SHP77 treated with DMSO at 0.1 percent for 48 hours (cell line): Measurements from ENCODE around the gene CD2BP2.
A peak's percentile ranks its signal among the peaks of the same experiment; 100 is the strongest.
"Not testable (repeated sequence)": the region's sequence is repeated elsewhere in the genome, so short reads cannot be mapped to it uniquely, and the experiment has no call there.

ENCODE experiments used
- DNase-seq: peaks from one replicate; lab custom pipeline; 2025; lab: John Stamatoyannopoulos, UW

The CD2BP2 gene

DNA sequence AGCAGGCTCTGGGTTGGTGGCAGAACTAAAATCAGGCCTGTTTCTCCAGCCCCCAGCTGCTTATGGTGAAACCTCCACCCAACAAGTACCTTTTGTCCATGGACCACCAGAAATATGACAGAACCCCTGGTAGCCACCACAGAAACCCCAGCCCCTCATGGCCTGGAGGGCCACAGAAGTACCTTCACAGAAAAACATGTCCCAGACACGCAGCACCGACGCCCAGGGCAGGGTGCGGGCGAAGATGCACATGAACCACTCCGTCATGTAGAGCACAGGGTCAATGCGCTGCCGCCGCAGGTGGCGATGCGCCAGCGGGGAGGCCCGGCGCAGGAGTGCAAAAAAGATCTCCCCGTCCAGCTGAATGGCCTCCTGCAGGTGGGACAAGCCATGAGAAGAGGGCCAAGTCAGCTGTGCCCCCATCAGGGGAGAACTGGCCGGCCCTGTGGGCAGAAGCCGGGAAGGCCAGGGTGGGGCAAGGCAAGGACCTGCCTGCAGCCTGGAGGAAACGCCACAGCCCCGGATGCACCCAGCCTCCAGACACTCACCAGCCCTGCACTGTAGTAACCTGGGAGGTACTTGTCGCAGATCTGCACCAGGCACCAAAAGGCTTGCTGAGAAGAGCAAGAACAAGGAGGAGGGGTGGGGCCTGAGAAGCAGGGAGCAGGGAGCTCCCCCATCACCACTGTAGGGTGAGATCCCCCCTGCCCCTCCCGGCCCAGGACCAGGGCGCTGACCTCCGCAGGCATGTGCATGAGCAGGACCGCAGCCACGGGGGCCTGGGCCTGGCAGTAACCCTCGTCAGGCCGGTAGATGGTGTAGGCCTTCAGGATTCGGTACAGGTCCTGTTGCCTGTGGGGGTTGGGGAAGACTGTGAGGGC lies 4.1 kb upstream of the CD2BP2 start:
- DNase-seq: no peak

- no peak for DNase-seq
Observed at GRCh38 chr16:30358577-30358936, 3.4 kb upstream of the CD2BP2 start.

GRCh38 chr16:30357715-30358576 lies 2.8 kb upstream of the CD2BP2 start:
- no peak for DNase-seq

GRCh38 chr16:30357085-30357714 lies 2.1 kb upstream of the CD2BP2 start:
- DNase-seq: no peak

DNA sequence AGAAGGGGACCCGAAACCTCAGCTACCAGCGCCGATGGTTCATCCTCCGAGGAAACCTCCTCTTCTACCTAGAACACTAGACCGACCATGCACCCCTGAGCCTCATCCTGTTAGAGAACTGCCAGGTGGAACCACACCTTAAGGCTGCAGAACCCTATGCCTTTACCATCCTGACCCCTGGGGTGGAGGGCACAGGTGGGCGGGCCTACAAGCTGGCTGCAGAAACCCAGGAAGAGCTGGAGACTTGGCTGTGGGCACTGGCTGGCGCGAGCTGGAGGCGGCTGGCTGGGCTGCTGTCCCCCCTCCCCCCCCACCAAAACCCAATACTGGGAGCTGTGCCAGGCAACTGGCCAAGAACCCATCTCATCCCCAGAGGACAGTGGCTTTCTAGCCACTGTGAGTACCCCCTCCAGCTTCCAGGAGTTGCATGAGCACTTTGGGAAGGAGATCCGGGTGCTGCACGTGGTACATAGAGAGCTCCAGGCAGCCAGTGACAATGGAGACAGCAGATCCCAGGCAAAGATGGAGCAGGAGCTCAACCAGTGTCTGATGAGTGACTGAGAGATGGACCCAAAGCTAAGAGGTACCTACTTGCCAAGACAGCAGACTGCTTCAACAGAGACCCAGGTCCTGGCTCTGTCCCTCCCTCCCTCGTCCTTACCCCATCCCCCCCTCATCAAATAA lies 1.4 kb upstream of the CD2BP2 start:
- peak; percentile 32 for DNase-seq

- no peak for DNase-seq
Observed at GRCh38 chr16:30355954-30356308, 823 bp upstream of the CD2BP2 start.

DNA sequence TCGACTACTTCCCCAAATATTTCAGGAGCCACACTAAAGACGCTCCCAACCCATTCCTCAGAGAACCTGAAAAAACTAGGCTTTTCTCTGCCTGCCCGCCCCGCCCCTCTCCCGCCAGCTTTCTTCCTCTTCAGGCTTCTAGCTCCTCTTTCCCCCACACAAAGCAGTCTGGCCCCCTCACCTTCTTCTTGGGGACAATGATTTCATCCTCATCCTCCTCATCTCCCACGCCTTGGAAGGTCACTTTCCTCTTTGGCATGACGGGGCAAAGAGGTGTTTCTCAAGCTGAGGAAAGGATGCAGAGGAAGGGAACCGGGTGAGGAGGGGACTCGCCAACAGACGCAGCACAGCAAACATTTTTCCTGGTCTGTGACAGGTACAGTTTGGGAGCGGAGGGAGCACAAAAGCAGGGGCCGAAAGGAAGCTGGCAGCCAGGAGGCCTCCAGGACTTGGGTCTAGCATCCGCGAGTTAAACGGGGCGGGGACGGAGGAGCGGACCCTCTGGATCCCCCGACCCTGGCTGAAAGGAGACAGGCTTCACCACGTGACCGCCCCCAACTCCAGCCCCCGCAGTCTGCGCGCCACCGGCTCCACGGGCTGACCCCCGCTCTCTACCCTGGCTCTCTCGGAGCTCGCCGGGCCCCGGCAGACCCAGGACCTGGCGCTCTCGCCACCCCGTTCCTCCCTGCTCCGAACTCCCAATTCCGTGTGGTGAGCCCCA lies 525 bp downstream of the CD2BP2 start:
- no peak for DNase-seq

DNA sequence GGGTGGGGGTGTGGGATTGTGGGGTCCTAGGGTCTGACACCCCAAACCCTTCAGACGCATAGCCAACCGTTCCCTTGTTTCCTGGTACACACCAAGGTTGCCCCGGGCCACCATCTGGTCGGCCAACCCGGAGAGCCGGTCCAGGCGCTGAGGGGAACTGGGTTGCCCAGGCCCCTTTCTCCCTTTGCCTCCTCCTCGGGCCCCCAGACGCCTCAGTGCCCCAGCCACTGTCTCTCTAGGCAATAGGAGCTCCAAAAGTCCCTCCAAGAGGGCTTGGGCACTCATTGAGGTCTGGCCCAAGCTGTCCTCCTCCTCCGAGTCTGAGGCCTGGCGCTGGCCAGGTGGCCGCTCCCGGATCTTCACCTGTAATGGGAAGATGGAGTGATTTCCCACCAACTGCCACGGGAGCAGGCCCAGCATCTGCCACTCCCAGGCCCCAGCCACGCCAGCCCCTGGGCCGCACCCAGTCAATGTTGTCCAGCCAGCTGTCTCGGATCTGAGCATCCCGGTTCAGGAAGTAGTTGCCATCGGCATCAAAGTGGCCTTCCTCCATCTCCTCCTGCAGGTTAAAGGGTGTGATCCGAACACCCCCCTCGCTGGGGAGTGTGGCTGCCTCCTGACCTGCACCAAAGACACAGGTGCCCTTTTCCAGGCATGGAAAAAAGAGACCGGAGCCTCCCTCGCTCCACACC lies 1.5 kb downstream of the CD2BP2 start:
- DNase-seq: no peak

DNA sequence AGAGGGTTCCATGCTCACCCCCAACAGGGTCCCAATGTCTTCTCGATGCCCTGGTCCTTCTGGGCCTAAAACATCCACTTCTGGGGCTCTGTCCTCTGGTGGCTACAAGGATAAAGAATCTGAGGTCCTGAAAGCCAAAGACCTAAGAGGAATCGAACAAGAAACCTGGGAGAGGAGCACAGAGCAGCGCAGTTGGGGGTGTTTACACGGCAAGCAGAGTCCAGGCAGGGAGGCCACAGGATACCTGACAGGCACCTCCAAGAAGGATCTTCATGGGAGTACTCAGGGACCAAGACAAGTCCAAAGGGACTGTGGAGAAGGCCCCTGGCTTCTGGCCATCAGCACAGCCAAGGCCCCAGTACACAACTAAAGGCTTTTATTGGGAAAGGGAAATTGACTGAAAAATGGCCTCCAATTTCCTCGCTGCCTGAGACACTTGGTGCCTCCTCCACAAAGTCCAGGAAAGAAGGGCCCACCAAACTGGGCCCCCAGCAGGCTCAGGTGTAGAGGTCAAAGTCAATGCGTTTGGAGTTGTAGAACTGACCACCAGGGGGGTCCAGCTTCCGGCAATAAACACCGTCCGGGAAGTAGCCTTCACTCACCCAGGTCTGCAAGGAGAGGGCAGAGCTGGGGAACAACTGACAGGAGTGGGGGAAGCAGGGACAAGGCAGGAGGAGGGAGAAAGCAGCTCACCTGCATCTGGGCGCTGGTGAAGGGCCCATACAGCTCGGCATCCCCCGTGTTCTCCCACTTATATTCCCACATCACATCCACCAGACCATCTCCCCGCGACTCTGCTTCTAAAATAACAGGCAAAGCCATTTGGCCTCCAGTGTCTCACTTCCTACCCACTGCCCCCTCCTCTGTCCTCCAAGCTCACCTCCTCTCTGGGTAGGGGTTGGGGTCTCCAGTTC lies 2.4 kb downstream of the CD2BP2 start:
- DNase-seq: no peak

- no peak for DNase-seq
Observed at GRCh38 chr16:30351586-30352419, 3.3 kb downstream of the CD2BP2 start.

DNA sequence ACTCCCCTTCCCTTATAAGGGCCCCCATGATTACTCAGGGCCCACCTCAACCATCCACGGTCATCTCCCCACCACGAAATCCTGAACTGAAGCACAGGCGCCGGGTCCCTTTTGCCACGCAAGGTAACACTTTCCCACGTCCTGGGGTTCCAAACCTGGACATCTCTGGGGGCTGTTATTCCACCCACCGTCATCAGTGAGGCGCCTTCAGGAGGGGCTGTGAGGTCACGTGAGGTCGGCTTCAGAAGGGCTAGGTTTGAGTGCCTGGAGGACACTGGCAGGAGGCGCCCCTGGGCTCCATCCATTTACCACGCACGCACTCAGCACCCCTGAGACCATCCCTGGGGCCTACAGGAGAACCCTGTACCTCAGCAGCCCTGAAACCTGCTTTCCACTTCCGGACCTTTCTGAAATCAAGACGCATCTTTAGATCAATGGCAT lies 4.1 kb downstream of the CD2BP2 start:
- DNase-seq: no peak

DNA sequence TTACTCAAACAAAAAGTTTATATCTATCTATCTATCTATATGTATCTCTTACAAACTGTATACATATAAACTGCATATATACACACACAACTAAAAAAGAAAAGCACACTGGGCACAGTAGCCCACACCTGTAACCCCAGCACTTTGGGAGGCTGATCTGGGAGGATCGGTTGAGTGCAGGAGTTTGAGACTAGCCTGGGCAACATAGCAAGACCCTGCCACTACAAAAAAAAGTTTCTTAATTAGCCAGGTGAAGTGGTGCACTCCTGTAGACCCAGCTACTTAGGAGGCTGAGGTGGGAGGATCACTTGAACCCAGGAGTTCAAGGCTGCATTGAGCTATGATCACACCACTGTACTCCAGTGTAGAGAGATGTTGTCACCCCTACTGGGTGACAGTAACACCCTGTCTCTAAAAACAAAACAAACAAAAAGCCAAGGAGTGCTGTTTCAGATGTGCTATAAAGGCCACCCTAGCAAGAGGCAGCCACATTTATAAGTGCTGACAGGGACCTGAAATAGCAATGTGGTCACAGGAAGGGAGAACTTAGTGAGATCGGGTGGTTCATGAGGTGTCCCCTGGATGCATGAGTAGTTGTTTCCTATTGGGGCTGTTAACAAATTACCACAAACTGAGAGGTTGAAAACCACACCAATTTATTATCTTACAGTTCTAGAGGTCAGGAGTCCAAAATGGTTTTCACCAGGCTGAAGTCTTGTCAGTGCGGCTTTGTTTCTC lies 4.8 kb downstream of the CD2BP2 start:
- DNase-seq: no peak

- no peak for DNase-seq
Observed at GRCh38 chr16:30349675-30350074, 5.4 kb downstream of the CD2BP2 start.

DNA sequence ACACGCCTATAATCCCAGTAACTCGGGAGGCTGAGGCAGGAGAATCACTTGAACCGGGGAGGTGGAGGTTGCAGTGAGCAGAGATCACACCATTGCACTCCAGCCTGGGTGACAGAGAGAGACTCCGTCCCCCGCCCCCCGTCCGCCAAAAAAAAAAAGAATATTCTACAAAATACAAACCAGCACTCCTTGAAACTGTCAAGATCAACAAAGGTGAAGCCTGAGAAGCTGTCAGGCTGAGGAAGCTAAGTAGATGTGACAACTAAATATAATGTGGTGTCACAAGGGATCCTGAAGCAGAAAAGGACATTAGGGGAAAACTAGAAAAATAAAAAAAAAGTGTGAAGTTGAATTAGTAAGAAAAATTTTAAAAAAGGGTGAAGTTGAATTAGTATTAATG lies 6.2 kb downstream of the CD2BP2 start:
- DNase-seq: no peak

- DNase-seq: no peak
Observed at GRCh38 chr16:30348113-30348512, 7.0 kb downstream of the CD2BP2 start.

- no peak for DNase-seq
Observed at GRCh38 chr16:30346286-30346685, 8.8 kb downstream of the CD2BP2 start.

DNA sequence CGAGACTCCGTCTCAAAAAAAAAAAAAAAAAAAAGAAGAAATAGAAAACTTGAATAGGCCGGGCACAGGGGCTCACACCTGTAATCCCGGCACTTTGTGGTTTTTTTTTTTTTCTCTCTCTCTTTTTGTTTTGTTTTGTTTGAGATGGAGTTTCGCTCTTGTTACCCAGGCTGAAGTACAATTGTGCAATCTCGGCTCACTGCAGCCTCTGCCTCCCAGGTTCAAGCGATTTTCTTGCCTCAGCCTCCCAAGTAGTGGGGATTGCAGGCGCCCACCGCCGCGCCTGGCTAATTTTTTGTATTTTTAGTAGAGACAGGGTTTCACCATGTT lies 11.7 kb downstream of the CD2BP2 start:
- DNase-seq: not testable (repeated sequence)

- DNase-seq: no peak
Observed at GRCh38 chr16:30342751-30343490, 12.2 kb downstream of the CD2BP2 start.
